Skin of body (tissue), 2 donors: ENCODE results near the gene FBXO31. TPM values are rescaled to one million over a fixed set of nuclear protein-coding genes. Genes with fewer than 3 reads are reported as not detected.

ENCODE experiments used
- DNase-seq: peaks from one replicate; lab custom pipeline; 2025; lab: John Stamatoyannopoulos, UW
- total RNA-seq: library from RNA; depleted of rRNA; stranded (reverse); fragments of >200 nt; gene quantifications from one replicate; pipeline ENCODE4 v1.2.3, GENCODE V29; 2014

FBXO31 gene
- total RNA-seq, 1 donor from 2014 or later: 23.7 TPM

GRCh38 chr16:87330646-87331045 is 52.9 kb downstream of the FBXO31 start:
- no peak for DNase-seq

GRCh38 chr16:87330257-87330624 is 53.3 kb downstream of the FBXO31 start:
- no peak for DNase-seq

- no peak for DNase-seq
Observed at GRCh38 chr16:87329436-87330256, 53.9 kb downstream of the FBXO31 start.

GRCh38 chr16:87328846-87329245 is 54.7 kb downstream of the FBXO31 start:
- DNase-seq: no peak

- DNase-seq: no peak
Observed at GRCh38 chr16:87327798-87328495, 55.6 kb downstream of the FBXO31 start.

GRCh38 chr16:87326151-87326571 is 57.4 kb downstream of the FBXO31 start:
- DNase-seq: no peak

GRCh38 chr16:87325423-87325858 is 58.1 kb downstream of the FBXO31 start:
- no peak for DNase-seq

GRCh38 chr16:87324411-87325275 is 58.9 kb downstream of the FBXO31 start:
- peak; percentile 22 for DNase-seq

- DNase-seq: no peak
Observed at GRCh38 chr16:87323727-87324410, 59.7 kb downstream of the FBXO31 start.

GRCh38 chr16:87322833-87323726 is 60.5 kb downstream of the FBXO31 start:
- DNase-seq: no peak

GRCh38 chr16:87322360-87322759 is 61.2 kb downstream of the FBXO31 start:
- no peak for DNase-seq

- no peak for DNase-seq
Observed at GRCh38 chr16:87321336-87322107, 62.1 kb downstream of the FBXO31 start.

- no peak for DNase-seq
Observed at GRCh38 chr16:87320510-87321227, 62.9 kb downstream of the FBXO31 start.

- DNase-seq: no peak
Observed at GRCh38 chr16:87319997-87320491, 63.5 kb downstream of the FBXO31 start.

GRCh38 chr16:87319011-87319410 is 64.6 kb downstream of the FBXO31 start:
- no peak for DNase-seq

- peak; percentile 25 for DNase-seq
Observed at GRCh38 chr16:87317750-87318644, 65.6 kb downstream of the FBXO31 start.
